ENCODE results near the gene C1orf174.

- TF ChIP-seq CTCF (IDR thresholded peaks at IDR 0.05) = no peak
- TF ChIP-seq POLR2A (IDR thresholded peaks at IDR 0.05) = no peak
Measured at GRCh38 chr1:3943806-3944577, 43.9 kb upstream of the C1orf174 start.

Measured in heart left ventricle (tissue), 13 donors.